ENCODE measurements around the gene ZNF33B.

DNA sequence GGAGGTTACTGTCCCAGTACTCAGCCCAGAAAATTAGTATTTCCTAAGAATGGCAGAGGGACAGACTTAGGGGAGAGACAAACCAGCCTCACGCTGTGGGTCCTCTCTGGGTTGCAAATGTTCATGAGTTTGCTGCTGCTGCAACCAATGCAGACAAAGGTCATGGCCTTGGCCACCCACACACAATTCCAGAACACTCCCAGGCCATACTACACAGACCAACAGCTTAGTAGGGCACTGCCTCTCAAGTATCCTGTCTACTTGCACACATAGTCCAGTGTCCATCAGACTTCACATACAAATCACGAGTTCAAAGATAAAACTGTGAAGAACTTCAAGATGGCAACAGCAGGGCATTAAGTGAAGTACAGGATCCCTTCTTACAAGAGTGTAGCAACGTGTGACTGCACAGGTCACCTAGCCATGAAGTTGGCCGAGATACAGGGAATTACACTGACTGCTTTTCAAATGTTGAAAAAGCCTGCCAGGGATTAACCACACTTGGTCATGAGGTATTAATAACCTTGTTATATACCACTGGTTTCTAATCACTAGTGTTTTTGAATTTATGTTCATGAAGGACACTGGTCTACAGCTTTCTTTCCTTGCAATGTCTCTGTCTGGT is 40.0 kb downstream of the ZNF33B start:
- TF ChIP-seq CTCF (IDR thresholded peaks at IDR 0.05; ENCODE audit: low read length) (no peak), EZH2 (IDR thresholded peaks at IDR 0.05; ENCODE audit: borderline replicate concordance, low read length) (no peak)

All from OCI-LY1 (cell line).